GM10266 (cell line): ENCODE results near the gene NOD2.
A peak's percentile ranks its signal among the peaks of the same experiment; 100 is the strongest.

Experiments used
- DNase-seq: peaks from one replicate; pipeline ENCODE4 v3.0.0; 2012; ENCODE audit errors: extremely low spot score
- CTCF ChIP-seq: IDR thresholded peaks from 2 replicates; pipeline ENCODE4 v1.5.1; 2012; ENCODE audit warnings: mild to moderate bottlenecking, low read depth; ENCODE audit not compliant: control insufficient read depth, insufficient read depth; ENCODE audit errors: missing control alignments

Gene NOD2

GRCh38 chr16:50774960-50775359 lies 81.6 kb downstream of the NOD2 start:
- no peak for DNase-seq
- no peak for TF ChIP-seq CTCF

GRCh38 chr16:50776037-50776436 lies 82.6 kb downstream of the NOD2 start:
- no peak for DNase-seq
- no peak for TF ChIP-seq CTCF

GRCh38 chr16:50778284-50779163 lies 85.1 kb downstream of the NOD2 start:
- TF ChIP-seq CTCF = no peak
- peak; percentile 13 for DNase-seq

GRCh38 chr16:50781043-50781442 lies 87.6 kb downstream of the NOD2 start:
- no peak for TF ChIP-seq CTCF

GRCh38 chr16:50781518-50781917 lies 88.1 kb downstream of the NOD2 start:
- DNase-seq = no peak

More at GRCh38 chr16:50781043-50781442, 87.6 kb downstream of the NOD2 start:
- no peak for DNase-seq

More at GRCh38 chr16:50781518-50781917, 88.1 kb downstream of the NOD2 start:
- TF ChIP-seq CTCF = no peak
